ENCODE data around the gene MARK2. TPM values are rescaled to one million over a fixed set of nuclear protein-coding genes. Genes with fewer than 3 reads are reported as not detected.

The MARK2 gene
- polyA plus RNA-seq, 1 donor (not counting 4 experiments of a cell fraction or from before 2014, with no cell fraction given): 20.8 TPM

DNA sequence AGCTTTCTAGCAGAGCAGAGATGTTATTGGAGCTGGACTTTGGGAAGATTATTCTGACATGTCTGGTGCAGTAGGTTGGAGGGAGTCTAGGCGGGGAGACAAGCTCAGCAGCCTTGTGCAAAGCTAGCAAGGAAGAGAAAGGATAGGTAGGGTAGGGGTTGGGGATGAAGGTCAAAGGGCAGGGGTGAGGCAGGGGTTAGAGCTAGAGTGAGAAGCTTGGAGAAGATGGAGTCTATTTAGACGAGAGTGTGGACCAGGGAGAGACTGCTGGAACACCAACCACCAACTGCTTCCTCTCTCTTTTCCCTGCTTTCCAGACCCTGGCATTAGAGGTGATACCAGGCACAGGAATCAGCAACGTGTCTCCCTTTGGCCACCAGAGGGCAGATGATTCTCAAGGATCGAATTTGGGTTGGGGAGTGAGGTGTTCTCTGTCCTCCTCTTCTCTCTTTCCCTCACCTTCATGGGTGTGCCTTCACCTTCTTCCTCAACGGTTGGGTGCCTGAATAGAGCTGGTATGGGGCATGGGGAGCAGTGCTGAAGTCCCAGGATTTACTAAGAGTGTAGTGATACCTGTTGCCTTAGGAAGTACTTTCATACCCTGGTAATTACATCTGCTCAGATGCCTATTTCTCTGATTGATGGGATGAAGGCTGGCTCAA lies 1.8 kb upstream of the MARK2 start:
- Histone ChIP-seq H3K4me2 (ENCODE audit: control insufficient read depth, extremely low read depth, insufficient read depth, low read depth, low read length) (no peak overlapping the region), H3K27ac (ENCODE audit: control insufficient read depth, insufficient read depth, low read length) (no peak overlapping the region), H3K9me1 (ENCODE audit: control insufficient read depth, extremely low read depth, insufficient read depth, low read length) (peaks cover 4% of the 10 kb centered on the region), H4K20me1 (ENCODE audit: control insufficient read depth, extremely low read depth, insufficient read depth, low read length) (peaks cover 20% of the 10 kb centered on the region), H3K4me1 (ENCODE audit: control insufficient read depth, extremely low read depth, insufficient read depth, low read length) (peaks cover 33% of the 10 kb centered on the region), H3K27me3 (ENCODE audit: control insufficient read depth, extremely low read depth, insufficient read depth, low read length) (no peaks in the 10 kb centered on the region), H3K79me2 (ENCODE audit: control insufficient read depth, insufficient read depth, low read length) (peaks cover 30% of the 10 kb centered on the region), H3K9ac (ENCODE audit: control insufficient read depth, extremely low read depth, insufficient read depth, low read length) (no peak overlapping the region), H3K4me3 (ENCODE audit: control insufficient read depth in 2 of 3, extremely low read depth in 1 of 3, insufficient read depth in 2 of 3, low read depth in 1 of 3, low read length in 3 of 3) (no peak overlapping the region), H3K9me3 (ENCODE audit: control insufficient read depth, low read depth, low read length) (no peaks in the 10 kb centered on the region), H2AFZ (ENCODE audit: control insufficient read depth, low read length) (no peak overlapping the region), H3K36me3 (ENCODE audit: control insufficient read depth in 2 of 2, extremely low read depth in 1 of 2, insufficient read depth in 2 of 2, low read length in 2 of 2) (peaks cover 0 to 5% of the 10 kb centered on the region in 2 experiments)
- FAIRE-seq (peak; percentile 56), DNase-seq (ENCODE audit: low read depth, low spot score) (peak; percentile 59)
- dilution Hi-C loops (cut with MboI; ENCODE audit: extremely low pct_ligation_motif_present, low sequenced_read_pairs): no loop called here
- TF ChIP-seq, protein P1, sequence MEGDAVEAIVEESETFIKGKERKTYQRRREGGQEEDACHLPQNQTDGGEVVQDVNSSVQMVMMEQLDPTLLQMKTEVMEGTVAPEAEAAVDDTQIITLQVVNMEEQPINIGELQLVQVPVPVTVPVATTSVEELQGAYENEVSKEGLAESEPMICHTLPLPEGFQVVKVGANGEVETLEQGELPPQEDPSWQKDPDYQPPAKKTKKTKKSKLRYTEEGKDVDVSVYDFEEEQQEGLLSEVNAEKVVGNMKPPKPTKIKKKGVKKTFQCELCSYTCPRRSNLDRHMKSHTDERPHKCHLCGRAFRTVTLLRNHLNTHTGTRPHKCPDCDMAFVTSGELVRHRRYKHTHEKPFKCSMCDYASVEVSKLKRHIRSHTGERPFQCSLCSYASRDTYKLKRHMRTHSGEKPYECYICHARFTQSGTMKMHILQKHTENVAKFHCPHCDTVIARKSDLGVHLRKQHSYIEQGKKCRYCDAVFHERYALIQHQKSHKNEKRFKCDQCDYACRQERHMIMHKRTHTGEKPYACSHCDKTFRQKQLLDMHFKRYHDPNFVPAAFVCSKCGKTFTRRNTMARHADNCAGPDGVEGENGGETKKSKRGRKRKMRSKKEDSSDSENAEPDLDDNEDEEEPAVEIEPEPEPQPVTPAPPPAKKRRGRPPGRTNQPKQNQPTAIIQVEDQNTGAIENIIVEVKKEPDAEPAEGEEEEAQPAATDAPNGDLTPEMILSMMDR (optimal IDR thresholded peaks at IDR 0.05 in 1 of 3, IDR thresholded peaks at IDR 0.05 in 1 of 3, conservative IDR thresholded peaks at IDR 0.05 in 1 of 3; ENCODE audit: extremely low read depth in 1 of 3, insufficient read depth in 2 of 3, low read length in 3 of 3): peak; percentile 76 to 98 (median 97)
- TF ChIP-seq EZH2 (IDR thresholded peaks at IDR 0.05; ENCODE audit: low read length): no peak

DNA sequence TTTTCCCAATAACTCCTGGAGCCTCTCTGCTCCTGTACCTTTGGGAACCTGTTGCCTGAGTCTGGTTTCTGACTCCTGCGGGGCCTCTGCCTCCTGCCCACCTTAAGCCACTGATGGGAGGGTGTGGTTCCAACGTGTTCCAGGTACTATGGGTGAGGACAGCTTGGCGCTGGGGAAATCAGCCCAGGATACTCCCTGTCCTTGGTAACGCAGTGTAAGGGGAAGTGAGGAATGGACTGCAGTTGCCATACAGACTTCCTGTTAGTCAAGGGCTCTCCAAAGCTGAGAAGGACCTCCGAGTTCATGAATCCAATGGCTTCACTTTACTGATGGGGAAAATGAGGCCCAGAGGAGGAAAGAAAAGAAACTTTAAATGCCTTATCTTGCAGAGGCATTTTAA lies 1.2 kb upstream of the MARK2 start:
- FAIRE-seq (no peak), DNase-seq (ENCODE audit: low read depth, low spot score) (no peak)
- peak overlapping the region; percentile 2 for H2AFZ ChIP-seq (ENCODE audit: control insufficient read depth, low read length)
- peak overlapping the region; percentile 54 for H3K27ac ChIP-seq (ENCODE audit: control insufficient read depth, insufficient read depth, low read length)
- no peak for TF ChIP-seq EZH2 (IDR thresholded peaks at IDR 0.05; ENCODE audit: low read length)
- TF ChIP-seq, protein P1 (optimal IDR thresholded peaks at IDR 0.05 in 1 of 3, IDR thresholded peaks at IDR 0.05 in 1 of 3, conservative IDR thresholded peaks at IDR 0.05 in 1 of 3; ENCODE audit: extremely low read depth in 1 of 3, insufficient read depth in 2 of 3, low read length in 3 of 3): no peak
- peak overlapping the region; percentile 51 for H3K9ac ChIP-seq (ENCODE audit: control insufficient read depth, extremely low read depth, insufficient read depth, low read length)
- H3K4me2 ChIP-seq (ENCODE audit: control insufficient read depth, extremely low read depth, insufficient read depth, low read depth, low read length): peak overlapping the region; percentile 77
- dilution Hi-C loops (cut with MboI; ENCODE audit: extremely low pct_ligation_motif_present, low sequenced_read_pairs): no loop called here
- peaks cover 20% of the 10 kb centered on the region for H4K20me1 ChIP-seq (ENCODE audit: control insufficient read depth, extremely low read depth, insufficient read depth, low read length)
- H3K36me3 ChIP-seq (ENCODE audit: control insufficient read depth in 2 of 2, extremely low read depth in 1 of 2, insufficient read depth in 2 of 2, low read length in 2 of 2): peaks cover 1 to 7% of the 10 kb centered on the region in 2 experiments
- no peak overlapping the region for H3K4me3 ChIP-seq (ENCODE audit: control insufficient read depth in 2 of 3, extremely low read depth in 1 of 3, insufficient read depth in 2 of 3, low read depth in 1 of 3, low read length in 3 of 3)
- no peaks in the 10 kb centered on the region for H3K9me3 ChIP-seq (ENCODE audit: control insufficient read depth, low read depth, low read length)
- peaks cover 36% of the 10 kb centered on the region for H3K79me2 ChIP-seq (ENCODE audit: control insufficient read depth, insufficient read depth, low read length)
- peaks cover 33% of the 10 kb centered on the region for H3K4me1 ChIP-seq (ENCODE audit: control insufficient read depth, extremely low read depth, insufficient read depth, low read length)
- peaks cover 4% of the 10 kb centered on the region for H3K9me1 ChIP-seq (ENCODE audit: control insufficient read depth, extremely low read depth, insufficient read depth, low read length)
- no peaks in the 10 kb centered on the region for H3K27me3 ChIP-seq (ENCODE audit: control insufficient read depth, extremely low read depth, insufficient read depth, low read length)

All from keratinocyte (primary cell).